ENCODE data around the gene LRMDA.
"Not testable (repeated sequence)": the region's sequence is repeated elsewhere in the genome, so short reads cannot be mapped to it uniquely, and the experiment has no call there.

Gene LRMDA

DNA sequence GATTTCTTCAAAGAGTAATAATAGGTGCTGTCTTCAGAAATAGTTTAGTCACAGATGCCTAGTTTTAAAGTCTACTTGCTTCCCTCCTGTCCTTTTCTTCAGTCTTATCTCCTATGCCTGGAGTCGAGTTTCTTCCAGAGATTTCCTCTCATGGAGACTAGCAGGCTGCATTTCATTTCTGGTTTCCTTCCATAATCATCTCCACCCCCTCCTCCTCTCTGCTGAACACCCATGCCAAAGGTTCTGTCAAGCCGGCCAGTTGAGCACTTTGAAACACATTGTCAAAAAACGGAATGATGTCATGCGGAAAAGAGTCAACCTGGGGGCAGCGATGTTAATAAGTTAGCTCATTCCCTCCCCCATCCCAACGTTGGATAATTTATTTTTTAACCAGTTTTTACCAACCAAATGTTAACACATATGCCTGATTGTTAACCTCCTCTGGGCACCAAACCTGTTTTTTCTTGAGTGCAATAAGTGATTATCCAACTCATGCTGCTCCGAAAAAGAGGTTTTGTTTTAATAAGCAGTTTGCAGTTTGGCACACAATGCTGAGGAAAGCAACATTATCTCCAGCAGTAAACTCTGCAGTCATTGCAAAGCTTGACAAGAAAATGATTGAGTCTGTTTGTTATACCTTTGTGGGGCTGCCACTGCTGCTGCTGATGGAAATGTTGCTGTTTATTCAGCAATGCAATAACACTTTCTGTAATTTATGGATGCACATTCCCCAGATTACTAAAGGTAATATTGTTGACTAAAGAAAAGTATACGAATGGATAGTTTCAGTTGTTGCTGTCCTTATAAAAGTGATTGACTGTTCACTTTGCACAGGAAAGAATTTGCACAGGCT lies 161.6 kb downstream of the LRMDA start:
- Histone ChIP-seq H3K4me3 (ENCODE audit: low read depth, low read length) (no peak overlapping the region), H3K27ac (ENCODE audit: low read depth, low read length) (no peak overlapping the region), H3K36me3 (ENCODE audit: control insufficient read depth, insufficient read depth, low read length) (no peaks in the 10 kb centered on the region)

DNA sequence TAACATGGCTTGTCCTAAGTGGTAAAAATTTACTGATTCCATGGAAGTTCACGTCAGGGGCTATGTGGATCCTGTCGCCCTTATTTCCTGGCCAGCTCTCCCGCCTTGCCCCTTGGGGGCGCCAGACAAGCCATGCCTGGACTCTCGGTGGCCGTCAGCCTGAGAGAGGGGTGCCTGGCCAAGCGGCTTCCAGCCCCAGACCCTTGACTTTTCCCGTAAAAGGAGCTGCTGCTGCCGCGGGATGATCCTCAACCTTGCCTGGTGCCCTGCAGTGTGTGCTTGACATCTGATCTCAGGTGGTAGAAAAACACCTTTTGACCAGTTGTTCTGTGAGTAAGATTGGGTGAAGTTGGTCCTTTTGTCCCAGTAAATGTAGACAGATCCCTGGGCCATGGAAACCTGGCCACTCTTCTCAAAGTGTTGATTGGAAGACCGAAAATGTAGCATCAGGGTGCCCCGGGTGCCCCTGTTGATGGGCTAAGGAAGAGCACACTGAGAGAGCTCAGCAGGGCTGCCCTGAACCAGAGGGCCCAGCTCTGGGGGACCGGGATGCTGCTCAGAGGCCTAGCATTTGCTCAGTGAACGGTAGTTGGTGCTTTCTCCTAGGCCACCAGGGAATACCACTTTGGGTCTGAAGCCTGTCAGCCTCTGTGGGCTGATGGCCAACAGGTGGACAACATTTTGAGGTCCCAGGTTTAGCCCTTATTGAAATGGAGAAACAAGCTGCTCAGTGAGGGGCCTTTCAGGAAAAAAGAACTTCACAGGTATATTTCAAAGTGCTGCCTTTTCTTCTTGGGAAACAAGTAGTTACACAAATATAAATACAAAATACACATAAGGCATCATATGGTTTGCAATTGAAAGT lies 162.5 kb downstream of the LRMDA start:
- Histone ChIP-seq H3K4me3 (ENCODE audit: low read depth, low read length) (no peak overlapping the region), H3K9ac (ENCODE audit: low read length) (no peak overlapping the region), H3K36me3 (ENCODE audit: control insufficient read depth, insufficient read depth, low read length) (no peaks in the 10 kb centered on the region), H3K27me3 (ENCODE audit: control insufficient read depth, insufficient read depth, low read length) (peaks cover 22% of the 10 kb centered on the region), H3K4me1 (ENCODE audit: control insufficient read depth, insufficient read depth, low read length) (peaks cover 21% of the 10 kb centered on the region), H3K27ac (ENCODE audit: low read depth, low read length) (no peak overlapping the region), H3K9me3 (ENCODE audit: control insufficient read depth, insufficient read depth, low read depth, low read length) (no peaks in the 10 kb centered on the region)

More for the DNA sequence above, 161.6 kb downstream of the LRMDA start:
- Histone ChIP-seq H3K27me3 (ENCODE audit: control insufficient read depth, insufficient read depth, low read length) (peaks cover 13% of the 10 kb centered on the region), H3K9ac (ENCODE audit: low read length) (no peak overlapping the region), H3K9me3 (ENCODE audit: control insufficient read depth, insufficient read depth, low read depth, low read length) (no peaks in the 10 kb centered on the region), H3K4me1 (ENCODE audit: control insufficient read depth, insufficient read depth, low read length) (peaks cover 17% of the 10 kb centered on the region)

DNA sequence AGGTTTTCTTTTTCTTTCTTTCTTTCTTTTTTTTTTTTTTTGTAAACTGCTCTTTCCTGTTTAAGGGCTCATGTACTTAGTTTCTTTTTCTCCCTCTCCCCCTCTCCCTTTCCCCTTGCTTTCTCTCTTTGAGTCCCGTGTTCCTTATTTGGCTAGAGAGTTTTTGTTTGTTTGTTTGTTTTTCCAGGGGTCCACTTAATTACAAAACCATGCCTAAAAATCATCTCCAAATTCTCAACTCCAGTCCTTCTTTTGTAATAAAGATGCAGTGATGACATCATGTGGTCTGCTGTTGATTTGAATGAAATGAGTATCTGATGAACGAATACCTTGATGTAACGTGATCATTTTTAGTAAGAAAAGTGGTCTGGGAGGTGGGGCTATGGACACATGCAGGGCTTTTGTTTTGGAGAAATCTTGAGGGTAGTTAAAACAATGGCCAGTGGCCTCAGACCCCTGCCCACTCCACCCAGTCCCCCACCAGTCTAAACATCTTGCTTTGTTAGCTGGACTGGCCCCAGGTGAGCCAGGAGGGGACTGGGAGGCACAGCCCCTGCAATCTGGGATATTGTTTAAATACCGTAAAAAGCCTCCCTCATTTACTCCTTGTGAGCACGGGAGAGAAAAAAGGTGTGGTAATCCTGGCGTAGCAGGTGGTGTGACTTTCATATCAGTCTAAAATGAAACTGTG lies 165.7 kb downstream of the LRMDA start:
- Histone ChIP-seq H3K9ac (ENCODE audit: low read length) (no peak overlapping the region), H3K4me3 (ENCODE audit: low read depth, low read length) (0 out of 2 replicates have a peak overlapping the region, but pooled peaks have one; percentile 0), H3K4me1 (ENCODE audit: control insufficient read depth, insufficient read depth, low read length) (peaks cover 37% of the 10 kb centered on the region), H3K9me3 (ENCODE audit: control insufficient read depth, insufficient read depth, low read depth, low read length) (no peaks in the 10 kb centered on the region), H3K27me3 (ENCODE audit: control insufficient read depth, insufficient read depth, low read length) (peaks cover 54% of the 10 kb centered on the region), H3K27ac (ENCODE audit: low read depth, low read length) (no peak overlapping the region), H3K36me3 (ENCODE audit: control insufficient read depth, insufficient read depth, low read length) (no peaks in the 10 kb centered on the region)

DNA sequence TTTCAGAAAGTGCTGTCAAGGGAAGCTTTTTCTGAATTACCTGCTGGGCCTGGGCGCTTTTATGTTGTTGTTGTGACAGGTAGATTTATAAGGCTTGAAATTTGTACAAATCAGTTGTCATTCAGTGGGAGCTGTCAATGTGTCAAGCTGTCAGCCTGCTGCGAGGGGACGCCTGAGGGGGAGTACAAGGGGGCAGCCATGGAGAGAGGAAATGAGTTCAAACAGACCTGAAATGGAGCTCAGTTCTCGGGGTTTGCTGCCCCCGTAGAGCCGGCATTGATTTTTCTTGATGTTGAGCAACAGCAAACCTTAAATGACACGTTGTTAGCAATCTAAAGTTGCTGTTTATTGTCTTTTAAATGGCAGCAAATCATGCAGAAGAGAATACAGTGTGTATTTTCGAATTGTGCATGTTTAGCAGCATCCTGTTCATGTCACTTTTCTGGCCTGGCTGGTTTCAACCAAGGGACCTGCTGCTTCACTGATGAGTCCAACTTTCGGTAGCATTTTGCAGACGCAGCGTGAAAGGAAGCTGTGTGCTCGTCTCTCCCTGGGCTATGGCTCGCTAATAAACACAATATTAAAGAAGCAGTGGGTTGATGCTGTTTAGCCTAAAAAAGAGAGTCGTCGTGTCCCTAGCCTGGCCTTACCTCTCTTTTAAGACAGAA lies 166.5 kb downstream of the LRMDA start:
- no peak overlapping the region for H3K27ac ChIP-seq (ENCODE audit: low read depth, low read length)
- H3K27me3 ChIP-seq (ENCODE audit: control insufficient read depth, insufficient read depth, low read length) = peaks cover 62% of the 10 kb centered on the region
- peaks cover 37% of the 10 kb centered on the region for H3K4me1 ChIP-seq (ENCODE audit: control insufficient read depth, insufficient read depth, low read length)
- H3K4me3 ChIP-seq (ENCODE audit: low read depth, low read length) = no peak overlapping the region
- no peaks in the 10 kb centered on the region for H3K36me3 ChIP-seq (ENCODE audit: control insufficient read depth, insufficient read depth, low read length)
- H3K9ac ChIP-seq (ENCODE audit: low read length) = no peak overlapping the region
- H3K9me3 ChIP-seq (ENCODE audit: control insufficient read depth, insufficient read depth, low read depth, low read length) = no peaks in the 10 kb centered on the region

GRCh38 chr10:75598998-75599397 lies 167.6 kb downstream of the LRMDA start:
- H3K27me3 ChIP-seq (ENCODE audit: control insufficient read depth, insufficient read depth, low read length) = peaks cover 72% of the 10 kb centered on the region
- no peaks in the 10 kb centered on the region for H3K9me3 ChIP-seq (ENCODE audit: control insufficient read depth, insufficient read depth, low read depth, low read length)
- H3K4me1 ChIP-seq (ENCODE audit: control insufficient read depth, insufficient read depth, low read length) = peaks cover 32% of the 10 kb centered on the region
- no peaks in the 10 kb centered on the region for H3K36me3 ChIP-seq (ENCODE audit: control insufficient read depth, insufficient read depth, low read length)
- no peak overlapping the region for H3K27ac ChIP-seq (ENCODE audit: low read depth, low read length)
- no peak overlapping the region for H3K4me3 ChIP-seq (ENCODE audit: low read depth, low read length)
- H3K9ac ChIP-seq (ENCODE audit: low read length) = no peak overlapping the region

GRCh38 chr10:75599875-75600648 lies 168.6 kb downstream of the LRMDA start:
- Histone ChIP-seq H3K27ac (ENCODE audit: low read depth, low read length) (no peak overlapping the region), H3K27me3 (ENCODE audit: control insufficient read depth, insufficient read depth, low read length) (peaks cover 79% of the 10 kb centered on the region), H3K36me3 (ENCODE audit: control insufficient read depth, insufficient read depth, low read length) (no peaks in the 10 kb centered on the region), H3K4me1 (ENCODE audit: control insufficient read depth, insufficient read depth, low read length) (peaks cover 32% of the 10 kb centered on the region), H3K4me3 (ENCODE audit: low read depth, low read length) (no peak overlapping the region), H3K9ac (ENCODE audit: low read length) (no peak overlapping the region), H3K9me3 (ENCODE audit: control insufficient read depth, insufficient read depth, low read depth, low read length) (no peaks in the 10 kb centered on the region)

- Histone ChIP-seq H3K36me3 (ENCODE audit: control insufficient read depth, insufficient read depth, low read length) (no peaks in the 10 kb centered on the region), H3K4me1 (ENCODE audit: control insufficient read depth, insufficient read depth, low read length) (peaks cover 32% of the 10 kb centered on the region), H3K9ac (ENCODE audit: low read length) (no peak overlapping the region), H3K27me3 (ENCODE audit: control insufficient read depth, insufficient read depth, low read length) (peaks cover 83% of the 10 kb centered on the region), H3K9me3 (ENCODE audit: control insufficient read depth, insufficient read depth, low read depth, low read length) (no peaks in the 10 kb centered on the region), H3K4me3 (ENCODE audit: low read depth, low read length) (no peak overlapping the region), H3K27ac (ENCODE audit: low read depth, low read length) (no peak overlapping the region)
Observed at GRCh38 chr10:75600833-75601232, 169.4 kb downstream of the LRMDA start.

GRCh38 chr10:75602341-75602740 lies 170.9 kb downstream of the LRMDA start:
- peaks cover 30% of the 10 kb centered on the region for H3K4me1 ChIP-seq (ENCODE audit: control insufficient read depth, insufficient read depth, low read length)
- H3K27me3 ChIP-seq (ENCODE audit: control insufficient read depth, insufficient read depth, low read length) = peaks cover 77% of the 10 kb centered on the region
- no peak overlapping the region for H3K27ac ChIP-seq (ENCODE audit: low read depth, low read length)

DNA sequence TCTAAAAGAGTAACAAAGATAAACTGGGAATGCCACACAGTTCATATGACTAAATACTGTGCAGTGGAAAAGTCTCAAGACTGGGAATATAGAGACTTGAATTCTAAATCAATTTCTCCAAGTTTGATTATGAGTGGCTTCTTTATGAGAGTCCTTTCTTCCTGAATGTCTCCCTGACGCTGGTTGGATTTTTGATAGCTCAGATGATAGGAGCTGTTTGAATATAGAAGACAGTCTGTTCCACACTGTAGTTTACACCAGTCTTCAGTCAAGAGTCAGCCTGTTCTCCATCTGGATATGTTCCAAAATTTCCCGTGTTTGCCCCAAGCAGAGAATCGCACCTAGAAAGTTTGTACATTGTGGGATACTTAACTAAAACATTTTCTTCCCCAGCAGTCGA lies 173.7 kb downstream of the LRMDA start:
- no peak overlapping the region for H3K4me3 ChIP-seq (ENCODE audit: low read depth, low read length)
- no peak overlapping the region for H3K27ac ChIP-seq (ENCODE audit: low read depth, low read length)
- H3K4me1 ChIP-seq (ENCODE audit: control insufficient read depth, insufficient read depth, low read length) = peaks cover 16% of the 10 kb centered on the region
- peaks cover 50% of the 10 kb centered on the region for H3K27me3 ChIP-seq (ENCODE audit: control insufficient read depth, insufficient read depth, low read length)
- H3K36me3 ChIP-seq (ENCODE audit: control insufficient read depth, insufficient read depth, low read length) = no peaks in the 10 kb centered on the region
- no peak overlapping the region for H3K9ac ChIP-seq (ENCODE audit: low read length)
- H3K9me3 ChIP-seq (ENCODE audit: control insufficient read depth, insufficient read depth, low read depth, low read length) = no peaks in the 10 kb centered on the region

More at GRCh38 chr10:75602341-75602740, 170.9 kb downstream of the LRMDA start:
- H3K4me3 ChIP-seq (ENCODE audit: low read depth, low read length) = no peak overlapping the region
- H3K9ac ChIP-seq (ENCODE audit: low read length) = no peak overlapping the region
- no peaks in the 10 kb centered on the region for H3K9me3 ChIP-seq (ENCODE audit: control insufficient read depth, insufficient read depth, low read depth, low read length)
- no peaks in the 10 kb centered on the region for H3K36me3 ChIP-seq (ENCODE audit: control insufficient read depth, insufficient read depth, low read length)

GRCh38 chr10:75605795-75606194 lies 174.4 kb downstream of the LRMDA start:
- H3K27ac ChIP-seq (ENCODE audit: low read depth, low read length); H3K4me3 ChIP-seq (ENCODE audit: low read depth, low read length); H3K36me3 ChIP-seq (ENCODE audit: control insufficient read depth, insufficient read depth, low read length); H3K4me1 ChIP-seq (ENCODE audit: control insufficient read depth, insufficient read depth, low read length); H3K9ac ChIP-seq (ENCODE audit: low read length); H3K9me3 ChIP-seq (ENCODE audit: control insufficient read depth, insufficient read depth, low read depth, low read length): not testable (repeated sequence)
- H3K27me3 ChIP-seq (ENCODE audit: control insufficient read depth, insufficient read depth, low read length) = peaks cover 43% of the 10 kb centered on the region

Data from HUES6 (cell line).